ENCODE data around the gene PIK3C3. TPM values are rescaled to one million over a fixed set of nuclear protein-coding genes. Genes with fewer than 3 reads are reported as not detected.

Gene PIK3C3
- total and polyA plus RNA-seq, 11 donors = 9.5 to 44.3 (median 28.2) TPM

DNA sequence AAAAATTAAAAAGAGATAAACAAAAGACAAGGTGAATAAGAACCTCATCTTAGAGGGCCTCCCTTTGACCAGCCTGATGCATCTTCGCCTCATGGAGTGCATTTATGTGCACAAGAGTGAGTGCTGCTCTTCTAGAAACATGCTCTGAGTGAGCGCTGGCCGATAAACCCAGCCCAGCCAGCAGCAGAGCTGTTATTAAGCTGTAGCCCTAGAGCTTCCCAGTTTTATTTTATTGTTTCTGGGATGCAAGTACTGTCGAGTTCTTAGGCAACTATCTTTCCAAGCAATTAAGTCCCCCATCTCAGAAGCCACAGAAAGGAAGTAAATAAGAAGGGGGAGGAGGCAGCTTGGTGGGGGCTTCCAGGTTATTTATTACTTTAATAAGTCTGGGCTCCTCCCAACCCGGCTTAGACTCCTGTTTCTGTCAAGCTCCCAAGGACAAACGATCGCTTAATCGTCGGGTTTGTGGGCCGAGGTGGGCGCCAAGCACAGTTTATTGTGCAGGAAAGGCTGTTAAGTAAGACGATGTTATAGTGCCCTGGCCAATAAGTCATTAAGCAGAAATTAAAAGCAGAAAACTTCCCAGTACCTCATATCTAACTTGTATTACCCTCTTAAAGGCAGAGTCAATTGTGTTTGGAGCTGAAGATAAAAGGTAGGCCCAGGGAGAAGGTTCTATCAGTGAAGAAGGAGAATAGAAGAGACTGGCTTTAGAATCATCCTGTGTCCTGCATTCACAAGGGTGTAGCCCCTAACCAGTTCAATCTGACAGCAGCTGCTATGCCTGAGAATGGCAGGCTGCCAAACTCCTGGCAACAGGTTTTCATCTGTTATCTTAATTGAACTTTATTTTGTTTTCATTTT, 176.3 kb downstream of the PIK3C3 start:
- Histone ChIP-seq H3K27me3 (no peaks in the 10 kb centered on the region), H3K27ac (no peak overlapping the region), H3K36me3 (no peaks in the 10 kb centered on the region), H3K4me3 (no peak overlapping the region), H3K4me1 (no peaks in the 10 kb centered on the region), H3K9me3 (peaks cover 0 to 4% (median 0%) of the 10 kb centered on the region in 12 donors)
- intact Hi-C loops (cut with DNase I) = no loop called here
- 72 to 84% (median 82%) methylated on average over 12 of the region's 12 CpGs for WGBS, 4 donors
- ATAC-seq (no peak), DNase-seq (no peak)
- TF ChIP-seq POLR2A (IDR thresholded peaks at IDR 0.05) = no peak
- TF ChIP-seq, protein P1, sequence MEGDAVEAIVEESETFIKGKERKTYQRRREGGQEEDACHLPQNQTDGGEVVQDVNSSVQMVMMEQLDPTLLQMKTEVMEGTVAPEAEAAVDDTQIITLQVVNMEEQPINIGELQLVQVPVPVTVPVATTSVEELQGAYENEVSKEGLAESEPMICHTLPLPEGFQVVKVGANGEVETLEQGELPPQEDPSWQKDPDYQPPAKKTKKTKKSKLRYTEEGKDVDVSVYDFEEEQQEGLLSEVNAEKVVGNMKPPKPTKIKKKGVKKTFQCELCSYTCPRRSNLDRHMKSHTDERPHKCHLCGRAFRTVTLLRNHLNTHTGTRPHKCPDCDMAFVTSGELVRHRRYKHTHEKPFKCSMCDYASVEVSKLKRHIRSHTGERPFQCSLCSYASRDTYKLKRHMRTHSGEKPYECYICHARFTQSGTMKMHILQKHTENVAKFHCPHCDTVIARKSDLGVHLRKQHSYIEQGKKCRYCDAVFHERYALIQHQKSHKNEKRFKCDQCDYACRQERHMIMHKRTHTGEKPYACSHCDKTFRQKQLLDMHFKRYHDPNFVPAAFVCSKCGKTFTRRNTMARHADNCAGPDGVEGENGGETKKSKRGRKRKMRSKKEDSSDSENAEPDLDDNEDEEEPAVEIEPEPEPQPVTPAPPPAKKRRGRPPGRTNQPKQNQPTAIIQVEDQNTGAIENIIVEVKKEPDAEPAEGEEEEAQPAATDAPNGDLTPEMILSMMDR (IDR thresholded peaks at IDR 0.05) = no peak

DNA sequence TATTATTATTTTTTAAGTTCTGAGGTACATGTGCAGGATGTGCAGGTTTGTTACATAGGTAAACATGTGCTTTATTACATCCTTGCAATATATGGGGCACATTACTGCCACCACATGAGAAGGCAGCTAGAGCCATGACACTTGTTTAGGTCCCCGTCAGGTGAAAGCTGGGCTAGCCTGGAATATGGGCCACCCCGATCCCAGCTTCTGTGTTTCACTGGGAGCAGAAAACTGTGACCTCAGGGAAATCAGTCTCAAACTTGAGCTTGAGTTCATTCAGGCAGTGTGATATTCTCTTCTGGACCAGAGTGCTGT, 176.9 kb downstream of the PIK3C3 start:
- H3K27me3 ChIP-seq = no peaks in the 10 kb centered on the region
- ATAC-seq = no peak
- H3K36me3 ChIP-seq = no peaks in the 10 kb centered on the region
- H3K4me3 ChIP-seq = no peak overlapping the region
- H3K4me1 ChIP-seq = no peaks in the 10 kb centered on the region
- H3K9me3 ChIP-seq = peaks cover 0 to 4% (median 0%) of the 10 kb centered on the region in 12 donors
- DNase-seq = no peak
- TF ChIP-seq, protein P1 (IDR thresholded peaks at IDR 0.05) = no peak
- TF ChIP-seq POLR2A (IDR thresholded peaks at IDR 0.05) = no peak
- intact Hi-C loops (cut with DNase I) = no loop called here
- no peak overlapping the region for H3K27ac ChIP-seq
- WGBS, 4 donors = 78 to 96% (median 85%) methylated on average over 2 of the region's 2 CpGs

Measured in heart left ventricle (tissue), 16 donors.